ENCODE measurements around the gene NDST3.
A peak's percentile ranks its signal among the peaks of the same experiment; 100 is the strongest.

Gene NDST3

GRCh38 chr4:118034053-118034785 lies at the start of gene NDST3:
Gene NDST3, plus strand, starts transcription at chr4:118034486. Its CDS starts 19,425 bp downstream, at chr4:118053911.
- peak in 56 of 58 donors; percentile 1 to 81 (median 50) for DNase-seq

DNA sequence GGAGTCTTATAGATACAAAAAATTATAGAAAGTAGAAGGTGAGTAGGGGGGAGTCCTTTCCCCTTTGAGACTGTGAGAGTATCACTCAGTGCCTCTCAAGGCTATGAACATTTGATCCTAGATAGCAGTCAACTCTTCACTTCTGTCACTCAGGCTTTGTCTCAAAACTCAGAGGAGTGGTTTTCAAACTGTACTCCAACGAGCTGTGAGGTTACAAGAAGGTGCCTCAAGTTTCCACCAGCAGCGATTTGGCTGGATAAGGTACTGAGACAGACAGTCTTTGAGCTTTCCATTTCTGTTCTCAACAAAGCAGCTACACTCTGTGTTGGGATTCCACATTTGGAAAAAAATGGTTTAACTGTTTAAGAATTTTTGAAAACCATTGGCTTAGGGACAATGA lies 48.0 kb upstream of the NDST3 start:
- no peak for DNase-seq

DNA sequence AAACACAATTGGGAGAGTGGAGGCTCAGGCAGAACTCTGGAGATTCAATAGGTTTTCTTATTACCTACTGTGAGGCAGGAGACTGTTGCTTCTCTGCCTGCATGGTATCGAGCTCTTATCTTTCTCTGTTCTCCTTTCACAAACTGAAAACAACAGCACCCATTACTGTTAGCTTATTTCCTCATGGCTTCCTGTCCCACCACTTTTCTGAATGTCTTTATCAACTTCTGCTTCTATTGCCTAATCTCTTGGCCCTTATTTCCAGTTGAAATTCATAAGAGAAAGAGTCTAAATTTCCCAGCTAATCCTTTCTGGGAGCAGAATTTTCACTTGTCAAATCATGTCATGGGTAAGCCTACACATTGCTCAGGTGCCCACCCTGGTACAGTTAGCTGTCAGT lies 46.8 kb upstream of the NDST3 start:
- DNase-seq: no peak

- no peak for DNase-seq
These were observed 37.4 kb upstream of the NDST3 start for GRCh38 chr4:117996891-117997290.

GRCh38 chr4:118004088-118004487 lies 30.2 kb upstream of the NDST3 start:
- no peak for DNase-seq

DNA sequence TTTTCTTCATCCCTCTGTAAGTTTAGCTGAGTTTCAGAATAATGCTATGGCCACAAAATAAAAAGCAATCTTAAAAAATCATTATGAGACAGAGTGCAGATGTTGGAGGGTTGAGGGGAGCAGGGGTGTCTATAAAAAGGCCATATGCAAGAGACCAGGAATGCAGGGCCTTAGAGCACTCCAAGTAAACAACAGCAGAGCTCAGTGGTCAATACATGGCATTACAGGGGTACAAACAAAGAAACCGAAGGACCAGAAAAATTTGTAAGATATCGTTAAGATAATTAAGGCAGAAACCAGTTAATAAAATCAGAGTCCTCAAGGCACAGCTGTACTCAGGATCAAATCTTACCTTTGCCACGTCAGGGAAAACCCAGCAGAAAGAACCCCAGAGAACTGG lies 28.4 kb upstream of the NDST3 start:
- no peak for DNase-seq

DNA sequence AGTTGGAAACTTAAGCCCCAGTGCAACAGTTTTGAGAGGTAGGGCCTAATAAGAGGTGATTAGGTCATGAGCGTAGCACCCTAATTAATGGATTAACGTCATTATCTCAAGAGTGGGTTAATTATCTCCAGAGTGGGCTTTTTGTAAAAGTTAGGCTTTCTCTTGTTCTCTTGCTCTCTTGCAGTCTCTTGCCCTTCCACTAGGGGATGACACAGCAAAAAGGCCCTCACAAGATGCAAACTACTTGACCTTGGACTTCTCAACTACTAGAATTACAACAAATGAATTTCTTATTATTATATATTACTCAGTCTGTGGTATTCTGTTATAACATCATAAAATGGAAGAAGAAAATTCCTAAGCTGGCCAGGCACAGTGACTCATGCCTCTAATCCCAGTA lies 22.1 kb upstream of the NDST3 start:
- no peak for DNase-seq

DNA sequence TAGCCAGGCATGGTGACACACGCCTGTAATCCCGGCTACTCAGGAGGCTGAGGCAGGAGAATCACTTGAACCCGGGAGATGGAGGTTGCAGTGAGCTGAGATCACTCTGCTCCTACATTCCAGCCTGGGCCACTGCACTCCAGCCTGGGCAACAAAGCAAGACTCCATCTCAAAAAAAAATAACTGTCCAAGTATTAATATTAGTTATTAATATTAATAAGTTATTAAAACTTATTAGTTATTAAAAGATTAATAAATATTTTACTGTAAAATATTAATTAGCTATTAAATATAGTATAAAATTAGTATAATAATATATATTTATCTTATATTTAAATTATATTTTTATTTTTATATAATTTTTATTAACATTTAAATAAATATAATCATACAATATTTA lies 19.5 kb upstream of the NDST3 start:
- no peak for DNase-seq

DNA sequence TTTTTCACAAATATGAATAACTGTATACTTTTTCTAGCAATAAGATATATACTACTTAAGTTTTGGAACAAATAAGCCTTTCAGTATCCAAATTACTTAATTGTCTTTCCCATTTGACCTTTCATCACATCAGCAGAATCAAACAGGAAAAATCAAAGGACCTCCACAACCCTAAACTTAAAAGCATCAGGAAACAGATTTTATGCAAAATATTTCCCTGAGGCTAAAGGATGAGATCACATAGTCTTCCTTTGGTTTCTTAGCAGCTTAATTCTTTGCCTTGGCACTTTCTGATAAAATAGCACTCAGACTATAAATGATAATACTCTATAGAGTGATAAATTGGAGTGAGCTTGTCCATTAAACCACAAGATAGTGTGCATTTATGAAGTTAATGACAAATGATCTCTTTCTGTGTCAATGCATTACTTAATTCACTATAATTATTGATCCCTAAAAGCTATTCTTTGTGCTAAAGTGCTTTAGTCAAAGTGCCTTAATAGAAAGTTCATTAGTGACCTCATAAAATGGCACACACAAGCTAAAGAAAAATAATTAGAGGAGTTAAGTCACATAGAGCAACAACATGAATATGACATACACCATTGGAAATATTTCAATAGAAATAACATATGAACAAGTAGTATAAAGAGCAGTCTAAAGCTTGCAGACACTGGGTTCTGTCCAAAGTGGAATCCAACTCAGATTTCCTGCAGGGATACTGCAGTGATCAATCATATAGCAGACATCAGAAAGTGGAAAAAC lies 15.7 kb upstream of the NDST3 start:
- DNase-seq: no peak

GRCh38 chr4:118026806-118027205 lies 7.5 kb upstream of the NDST3 start:
- DNase-seq: no peak

GRCh38 chr4:118029224-118029623 lies 5.1 kb upstream of the NDST3 start:
- DNase-seq: no peak

DNA sequence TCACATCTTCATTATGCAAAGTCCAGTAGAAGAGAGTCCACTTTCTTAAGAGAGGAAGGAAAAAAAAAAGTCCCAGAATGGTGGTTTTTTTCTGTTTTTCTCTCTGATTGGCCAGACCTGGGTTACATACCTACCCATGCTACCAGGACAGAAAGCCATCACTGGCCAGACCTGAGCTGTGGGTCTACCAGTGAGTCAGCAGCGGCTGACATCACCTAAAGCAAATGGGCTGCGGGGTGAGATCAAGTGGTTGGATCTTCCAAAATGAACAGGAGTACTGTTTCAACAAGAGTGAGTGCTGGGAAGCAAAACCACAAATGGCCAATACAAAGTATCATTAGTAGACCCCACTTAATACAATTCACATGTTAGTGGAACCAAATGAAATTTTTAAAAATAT lies 1.6 kb upstream of the NDST3 start:
- peak in 23 of 58 donors; percentile 1 to 57 (median 14) for DNase-seq

GRCh38 chr4:118033148-118034052 lies 886 bp upstream of the NDST3 start:
- DNase-seq: peak in 48 of 58 donors; percentile 2 to 66 (median 24)

DNA sequence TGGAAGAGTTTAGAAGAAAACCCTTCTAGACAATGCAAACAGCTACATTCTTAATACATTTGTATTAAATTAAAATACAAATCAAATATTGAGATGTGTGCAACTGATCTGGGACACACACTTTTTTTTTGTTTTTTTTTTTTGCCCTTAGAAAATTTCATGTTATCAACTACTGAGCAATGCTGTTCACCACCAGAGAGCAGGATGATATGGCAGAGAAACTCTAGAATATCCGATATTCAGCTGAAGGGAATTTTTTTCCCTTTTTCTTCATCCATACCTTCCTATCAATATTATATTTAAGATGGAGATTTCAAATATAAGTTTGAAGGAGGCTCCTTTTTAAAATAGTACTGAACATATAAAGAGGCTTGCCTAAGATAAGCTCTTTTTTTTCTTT lies 1.0 kb downstream of the NDST3 start:
- DNase-seq: no peak

DNA sequence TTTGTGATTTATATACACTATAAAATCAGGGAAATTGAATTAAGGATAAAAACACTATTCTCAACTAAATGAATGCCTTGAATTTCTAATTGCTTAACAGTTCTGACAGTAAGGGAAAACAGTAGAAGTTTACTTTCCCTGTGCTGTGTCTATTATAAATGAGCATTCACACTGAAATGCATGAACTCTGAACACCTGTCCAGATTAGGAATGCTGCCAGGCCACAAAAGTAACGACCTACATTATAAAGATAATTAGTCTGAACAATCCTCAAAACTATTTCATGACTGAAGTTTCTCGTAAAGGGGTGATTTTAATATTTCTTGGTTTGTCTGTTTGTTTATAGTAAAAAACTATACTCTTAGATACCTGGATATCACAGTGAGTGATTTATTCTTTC lies 2.0 kb downstream of the NDST3 start:
- no peak for DNase-seq

- DNase-seq: no peak
These were observed 3.7 kb downstream of the NDST3 start for GRCh38 chr4:118037955-118038354.

GRCh38 chr4:118046323-118046722 lies 12.0 kb downstream of the NDST3 start:
- no peak for DNase-seq

- DNase-seq: no peak
These were observed 12.8 kb downstream of the NDST3 start for GRCh38 chr4:118047043-118047442.

- DNase-seq: no peak
These were observed 24.7 kb downstream of the NDST3 start for GRCh38 chr4:118058955-118059354.

DNA sequence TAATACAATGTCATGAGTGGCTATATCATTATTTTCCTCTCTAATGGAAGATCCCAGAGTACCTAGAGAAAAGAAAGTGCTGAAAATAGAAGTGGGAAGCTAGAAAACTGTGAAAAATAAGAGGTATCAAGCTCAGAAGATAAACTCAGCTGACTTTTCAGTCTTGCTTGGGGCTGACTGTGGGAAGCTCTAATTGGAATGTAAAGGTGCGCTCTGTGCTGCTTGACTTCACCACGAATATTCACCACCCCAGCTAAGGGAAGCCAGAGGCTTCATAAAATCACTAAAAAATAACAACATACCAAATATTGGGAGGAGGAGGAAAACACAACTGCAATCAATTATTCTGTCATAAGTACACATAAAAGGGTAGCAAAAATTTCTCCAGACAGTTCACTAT lies 25.1 kb downstream of the NDST3 start:
- no peak for DNase-seq

- no peak for DNase-seq
These were observed 42.9 kb downstream of the NDST3 start for GRCh38 chr4:118076958-118077766.

Measured in anterior cingulate cortex (tissue), 58 donors.